Measurements from ENCODE around the gene SCAMP3.

- TF ChIP-seq POLR2AphosphoS5 (IDR thresholded peaks at IDR 0.05), result no peak
- TF ChIP-seq, protein P1, sequence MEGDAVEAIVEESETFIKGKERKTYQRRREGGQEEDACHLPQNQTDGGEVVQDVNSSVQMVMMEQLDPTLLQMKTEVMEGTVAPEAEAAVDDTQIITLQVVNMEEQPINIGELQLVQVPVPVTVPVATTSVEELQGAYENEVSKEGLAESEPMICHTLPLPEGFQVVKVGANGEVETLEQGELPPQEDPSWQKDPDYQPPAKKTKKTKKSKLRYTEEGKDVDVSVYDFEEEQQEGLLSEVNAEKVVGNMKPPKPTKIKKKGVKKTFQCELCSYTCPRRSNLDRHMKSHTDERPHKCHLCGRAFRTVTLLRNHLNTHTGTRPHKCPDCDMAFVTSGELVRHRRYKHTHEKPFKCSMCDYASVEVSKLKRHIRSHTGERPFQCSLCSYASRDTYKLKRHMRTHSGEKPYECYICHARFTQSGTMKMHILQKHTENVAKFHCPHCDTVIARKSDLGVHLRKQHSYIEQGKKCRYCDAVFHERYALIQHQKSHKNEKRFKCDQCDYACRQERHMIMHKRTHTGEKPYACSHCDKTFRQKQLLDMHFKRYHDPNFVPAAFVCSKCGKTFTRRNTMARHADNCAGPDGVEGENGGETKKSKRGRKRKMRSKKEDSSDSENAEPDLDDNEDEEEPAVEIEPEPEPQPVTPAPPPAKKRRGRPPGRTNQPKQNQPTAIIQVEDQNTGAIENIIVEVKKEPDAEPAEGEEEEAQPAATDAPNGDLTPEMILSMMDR (IDR thresholded peaks at IDR 0.05), result no peak
Measured at GRCh38 chr1:155304558-155305063, 42.5 kb upstream of the SCAMP3 start.
